ENCODE data around the gene ASB16.

GRCh38 chr17:44167181-44167861 lies 3.2 kb upstream of the ASB16 start:
- no peak for TF ChIP-seq ZFP30 (CRISPR knock-in tag; IDR thresholded peaks at IDR 0.05)
- no peak for TF ChIP-seq ISL1 (CRISPR knock-in tag; IDR thresholded peaks at IDR 0.05)
- TF ChIP-seq RARB (CRISPR knock-in tag; IDR thresholded peaks at IDR 0.05): no peak
- no peak for TF ChIP-seq SNAI2 (CRISPR knock-in tag; IDR thresholded peaks at IDR 0.05)
- no peak for TF ChIP-seq POU6F1 (CRISPR knock-in tag; IDR thresholded peaks at IDR 0.05; ENCODE audit: borderline replicate concordance, low read depth)
- no peak for TF ChIP-seq ZNF70 (CRISPR knock-in tag; IDR thresholded peaks at IDR 0.05)
- no peak for TF ChIP-seq ZC3H10 (CRISPR knock-in tag; IDR thresholded peaks at IDR 0.05)

Measured in SK-N-SH treated with all-trans-retinoic acid at 6 μM for 48 hours (cell line).